GM21381 (cell line): Measurements from ENCODE around the gene RAP1B.

Experiments used
- ATAC-seq: cut with Tn5 transposase; IDR thresholded peaks from one replicate; pipeline ENCODE4 v1.9.1; 2021; ENCODE audit warnings: mild to moderate bottlenecking, moderate library complexity; ENCODE audit not compliant: unreplicated experiment

RAP1B gene

GRCh38 chr12:68686595-68687521 lies 76.2 kb downstream of the RAP1B start, which contains the start of gene NUP107:
Gene NUP107 (plus strand): TSS chr12:68686978. CDS start chr12:68687066, 88 bp downstream.
- ATAC-seq: peak; percentile 95

GRCh38 chr12:68695454-68695853 lies 84.8 kb downstream of the RAP1B start:
- no peak for ATAC-seq

- no peak for ATAC-seq
Observed at GRCh38 chr12:68699486-68699885, 88.8 kb downstream of the RAP1B start.
